Measurements from ENCODE around the gene ZNF554.

Gene ZNF554

GRCh38 chr19:2797280-2797679 lies 22.4 kb upstream of the ZNF554 start:
- DNase-seq (ENCODE audit: insufficient read length, low spot score) (no peak), FAIRE-seq (no peak)
- TF ChIP-seq POU2F2 (IDR thresholded peaks at IDR 0.05; ENCODE audit: low read depth, low read length) (no peak), PAX5 (IDR thresholded peaks at IDR 0.05; ENCODE audit: insufficient read depth, low read length, severe bottlenecking) (no peak), POLR2A (IDR thresholded peaks at IDR 0.05; ENCODE audit: low read depth, low read length) (no peak), POLR2AphosphoS5 (IDR thresholded peaks at IDR 0.05; ENCODE audit: low read depth, low read length) (no peak), TAF1 (IDR thresholded peaks at IDR 0.05; ENCODE audit: low read depth, low read length) (no peak), SPI1 (IDR thresholded peaks at IDR 0.05; ENCODE audit: low read depth, low read length) (no peak)

GRCh38 chr19:2798158-2798685 lies 21.4 kb upstream of the ZNF554 start:
- DNase-seq (ENCODE audit: insufficient read length, low spot score) (no peak), FAIRE-seq (no peak)
- TF ChIP-seq POLR2AphosphoS5 (IDR thresholded peaks at IDR 0.05; ENCODE audit: low read depth, low read length) (no peak), POU2F2 (IDR thresholded peaks at IDR 0.05; ENCODE audit: low read depth, low read length) (no peak), PAX5 (IDR thresholded peaks at IDR 0.05; ENCODE audit: insufficient read depth, low read length, severe bottlenecking) (no peak), TAF1 (IDR thresholded peaks at IDR 0.05; ENCODE audit: low read depth, low read length) (no peak), SPI1 (IDR thresholded peaks at IDR 0.05; ENCODE audit: low read depth, low read length) (no peak), POLR2A (IDR thresholded peaks at IDR 0.05; ENCODE audit: low read depth, low read length) (no peak)

GRCh38 chr19:2798733-2799132 lies 20.9 kb upstream of the ZNF554 start:
- FAIRE-seq = no peak
- no peak for DNase-seq (ENCODE audit: insufficient read length, low spot score)

GRCh38 chr19:2799273-2800020 lies 20.2 kb upstream of the ZNF554 start:
- TF ChIP-seq SPI1 (IDR thresholded peaks at IDR 0.05; ENCODE audit: low read depth, low read length) = no peak
- TF ChIP-seq POLR2A (IDR thresholded peaks at IDR 0.05; ENCODE audit: low read depth, low read length) = no peak
- TF ChIP-seq POU2F2 (IDR thresholded peaks at IDR 0.05; ENCODE audit: low read depth, low read length) = no peak
- no peak for TF ChIP-seq TAF1 (IDR thresholded peaks at IDR 0.05; ENCODE audit: low read depth, low read length)
- TF ChIP-seq POLR2AphosphoS5 (IDR thresholded peaks at IDR 0.05; ENCODE audit: low read depth, low read length) = no peak
- no peak for TF ChIP-seq PAX5 (IDR thresholded peaks at IDR 0.05; ENCODE audit: insufficient read depth, low read length, severe bottlenecking)
- DNase-seq (ENCODE audit: insufficient read length, low spot score) = no peak
- no peak for FAIRE-seq

More at GRCh38 chr19:2798733-2799132, 20.9 kb upstream of the ZNF554 start:
- no peak for TF ChIP-seq POLR2AphosphoS5 (IDR thresholded peaks at IDR 0.05; ENCODE audit: low read depth, low read length)
- no peak for TF ChIP-seq TAF1 (IDR thresholded peaks at IDR 0.05; ENCODE audit: low read depth, low read length)
- TF ChIP-seq PAX5 (IDR thresholded peaks at IDR 0.05; ENCODE audit: insufficient read depth, low read length, severe bottlenecking) = no peak
- no peak for TF ChIP-seq SPI1 (IDR thresholded peaks at IDR 0.05; ENCODE audit: low read depth, low read length)
- TF ChIP-seq POLR2A (IDR thresholded peaks at IDR 0.05; ENCODE audit: low read depth, low read length) = no peak
- no peak for TF ChIP-seq POU2F2 (IDR thresholded peaks at IDR 0.05; ENCODE audit: low read depth, low read length)

GRCh38 chr19:2800506-2800905 lies 19.2 kb upstream of the ZNF554 start:
- DNase-seq (ENCODE audit: insufficient read length, low spot score) (peak; percentile 33), FAIRE-seq (no peak)
- TF ChIP-seq POLR2A (IDR thresholded peaks at IDR 0.05; ENCODE audit: low read depth, low read length) (no peak), POLR2AphosphoS5 (IDR thresholded peaks at IDR 0.05; ENCODE audit: low read depth, low read length) (no peak), POU2F2 (IDR thresholded peaks at IDR 0.05; ENCODE audit: low read depth, low read length) (no peak), TAF1 (IDR thresholded peaks at IDR 0.05; ENCODE audit: low read depth, low read length) (no peak), PAX5 (IDR thresholded peaks at IDR 0.05; ENCODE audit: insufficient read depth, low read length, severe bottlenecking) (no peak), SPI1 (IDR thresholded peaks at IDR 0.05; ENCODE audit: low read depth, low read length) (no peak)

- DNase-seq (ENCODE audit: insufficient read length, low spot score) (peak; percentile 13), FAIRE-seq (no peak)
- TF ChIP-seq SPI1 (IDR thresholded peaks at IDR 0.05; ENCODE audit: low read depth, low read length) (no peak), POU2F2 (IDR thresholded peaks at IDR 0.05; ENCODE audit: low read depth, low read length) (no peak), PAX5 (IDR thresholded peaks at IDR 0.05; ENCODE audit: insufficient read depth, low read length, severe bottlenecking) (no peak)
Observed at GRCh38 chr19:2802826-2803225, 16.8 kb upstream of the ZNF554 start.

- DNase-seq (ENCODE audit: insufficient read length, low spot score) (peak; percentile 13), FAIRE-seq (no peak)
- TF ChIP-seq POU2F2 (IDR thresholded peaks at IDR 0.05; ENCODE audit: low read depth, low read length) = no peak
- TF ChIP-seq SPI1 (IDR thresholded peaks at IDR 0.05; ENCODE audit: low read depth, low read length) = no peak
- no peak for TF ChIP-seq POLR2A (IDR thresholded peaks at IDR 0.05; ENCODE audit: low read depth, low read length)
- TF ChIP-seq TAF1 (IDR thresholded peaks at IDR 0.05; ENCODE audit: low read depth, low read length) = no peak
Observed at GRCh38 chr19:2803486-2804155, 16.0 kb upstream of the ZNF554 start.

GRCh38 chr19:2804156-2805004 lies 15.3 kb upstream of the ZNF554 start:
- peak; percentile 17 for DNase-seq (ENCODE audit: insufficient read length, low spot score)
- no peak for TF ChIP-seq SPI1 (IDR thresholded peaks at IDR 0.05; ENCODE audit: low read depth, low read length)
- no peak for TF ChIP-seq PAX5 (IDR thresholded peaks at IDR 0.05; ENCODE audit: insufficient read depth, low read length, severe bottlenecking)
- no peak for TF ChIP-seq POLR2AphosphoS5 (IDR thresholded peaks at IDR 0.05; ENCODE audit: low read depth, low read length)
- TF ChIP-seq POLR2A (IDR thresholded peaks at IDR 0.05; ENCODE audit: low read depth, low read length) = no peak
- TF ChIP-seq TAF1 (IDR thresholded peaks at IDR 0.05; ENCODE audit: low read depth, low read length) = no peak
- no peak for TF ChIP-seq POU2F2 (IDR thresholded peaks at IDR 0.05; ENCODE audit: low read depth, low read length)
- no peak for FAIRE-seq

All from GM12891 (cell line).